H9 (cell line): ENCODE measurements around the gene HMCES. TPM values are rescaled to one million over a fixed set of nuclear protein-coding genes. Genes with fewer than 3 reads are reported as not detected.
A peak's percentile ranks its signal among the peaks of the same experiment; 100 is the strongest.

Experiments used
- DNase-seq: peaks from one replicate; pipeline ENCODE4 v3.0.0-alpha.2; 2017
- H2AFZ ChIP-seq: one replicate; pipeline ENCODE4 v1.6.1; 2013; ENCODE audit warnings: mild to moderate bottlenecking, low read length, control low read depth, moderate library complexity
- H2AK5ac ChIP-seq: 2 replicates; pipeline ENCODE4 v1.6.1; 2013; ENCODE audit warnings: low read length, control low read depth, mixed read lengths; ENCODE audit not compliant: insufficient read length
- H2BK120ac ChIP-seq: one replicate; pipeline ENCODE4 v1.6.1; 2013; ENCODE audit warnings: low read depth, mild to moderate bottlenecking, low read length, control low read depth, inconsistent platforms; ENCODE audit not compliant: poor library complexity, severe bottlenecking
- H2BK12ac ChIP-seq: 2 replicates; pipeline ENCODE4 v1.6.1; 2013; ENCODE audit warnings: low read length, control low read depth, mixed read lengths, low read depth; ENCODE audit not compliant: insufficient read length
- H2BK15ac ChIP-seq: 2 replicates; pipeline ENCODE4 v1.6.1; 2013; ENCODE audit warnings: low read depth, low read length, control low read depth
- H2BK20ac ChIP-seq: one replicate; pipeline ENCODE4 v1.6.1; 2013; ENCODE audit warnings: low read depth, mild to moderate bottlenecking, low read length, control low read depth, inconsistent platforms; ENCODE audit not compliant: poor library complexity, severe bottlenecking
- H2BK5ac ChIP-seq: 2 replicates; pipeline ENCODE4 v1.6.1; 2013; ENCODE audit warnings: low read length, control low read depth, mixed read lengths; ENCODE audit not compliant: insufficient read length
- H3K14ac ChIP-seq: 2 replicates; pipeline ENCODE4 v1.6.1; 2013; ENCODE audit warnings: low read length, control low read depth; ENCODE audit not compliant: insufficient read depth
- H3K18ac ChIP-seq: 2 replicates; pipeline ENCODE4 v1.6.1; 2013; ENCODE audit warnings: low read depth, mild to moderate bottlenecking, mixed read lengths, low read length, control low read depth; ENCODE audit not compliant: insufficient read length
- H3K23ac ChIP-seq: 2 replicates; pipeline ENCODE4 v1.6.1; 2013; ENCODE audit warnings: low read length, control low read depth, mixed read lengths, low read depth; ENCODE audit not compliant: insufficient read length
- H3K23me2 ChIP-seq: 2 replicates; pipeline ENCODE4 v1.6.1; 2013; ENCODE audit warnings: low read depth, mild to moderate bottlenecking, mixed read lengths, low read length, control low read depth; ENCODE audit not compliant: insufficient read length, poor library complexity, severe bottlenecking
- H3K27ac ChIP-seq: 2 replicates; pipeline ENCODE4 v1.5.1; 2013; ENCODE audit warnings: low read length, control low read depth, mixed read lengths, low read depth; ENCODE audit not compliant: insufficient read length
- H3K27me3 ChIP-seq: 2 replicates; pipeline ENCODE4 v1.6.1; 2013; ENCODE audit warnings: low read length, control low read depth, inconsistent platforms; ENCODE audit not compliant: insufficient read depth
- H3K4ac ChIP-seq: 2 replicates; pipeline ENCODE4 v1.6.1; 2013; ENCODE audit warnings: low read depth, mild to moderate bottlenecking, control low read depth, inconsistent platforms, low read length, moderate library complexity
- H3K4me1 ChIP-seq: 2 replicates; pipeline ENCODE4 v1.6.1; 2013; ENCODE audit warnings: low read length, control low read depth, inconsistent platforms; ENCODE audit not compliant: insufficient read depth
- H3K4me2 ChIP-seq: 2 replicates; pipeline ENCODE4 v1.6.1; 2013; ENCODE audit warnings: low read length, control low read depth, mixed read lengths; ENCODE audit not compliant: insufficient read length, insufficient read depth
- H3K56ac ChIP-seq: 2 replicates; pipeline ENCODE4 v1.6.1; 2013; ENCODE audit warnings: low read depth, mild to moderate bottlenecking, mixed read lengths, low read length, control low read depth; ENCODE audit not compliant: insufficient read length
- H3K79me1 ChIP-seq: 2 replicates; pipeline ENCODE4 v1.6.1; 2013; ENCODE audit warnings: low read depth, mild to moderate bottlenecking, moderate library complexity, low read length, control low read depth, inconsistent platforms; ENCODE audit not compliant: insufficient read depth, poor library complexity, severe bottlenecking
- H3K79me2 ChIP-seq: 2 replicates; pipeline ENCODE4 v1.6.1; 2013; ENCODE audit warnings: low read length, control low read depth, inconsistent platforms; ENCODE audit not compliant: insufficient read depth
- H3K9ac ChIP-seq: 2 replicates; pipeline ENCODE4 v1.6.1; 2013; ENCODE audit warnings: low read length, control low read depth, mixed read lengths; ENCODE audit not compliant: insufficient read length; ENCODE audit errors: extremely low read depth
- H3K9me3 ChIP-seq: one replicate; pipeline ENCODE4 v1.6.1; 2013; ENCODE audit warnings: low read depth, low read length, inconsistent platforms; ENCODE audit not compliant: control insufficient read depth
- H3T11ph ChIP-seq: one replicate; pipeline ENCODE4 v1.6.1; 2013; ENCODE audit warnings: mild to moderate bottlenecking, low read length, control low read depth, inconsistent platforms
- H4K20me1 ChIP-seq: one replicate; pipeline ENCODE4 v1.6.1; 2013; ENCODE audit not compliant: control insufficient read depth, insufficient read length, insufficient read depth
- H4K5ac ChIP-seq: 2 replicates; pipeline ENCODE4 v1.6.1; 2013; ENCODE audit warnings: low read depth, mild to moderate bottlenecking, mixed read lengths, low read length, control low read depth; ENCODE audit not compliant: insufficient read length
- H4K8ac ChIP-seq: replicated peaks from 2 replicates; pipeline ENCODE4 v1.6.1; 2013; ENCODE audit warnings: low read length, control low read depth, mixed read lengths, low read depth; ENCODE audit not compliant: insufficient read length
- H4K91ac ChIP-seq: 2 replicates; pipeline ENCODE4 v1.6.1; 2013; ENCODE audit warnings: low read depth, mild to moderate bottlenecking, moderate library complexity, mixed read lengths, low read length, control low read depth; ENCODE audit not compliant: insufficient read length
- H3K27ac Mint-ChIP-seq, 3 experiments: 2 replicates in 2 of 3; 3 replicates in 1 of 3; pipeline ENCODE4 v1.8.0; 2020 to 2021; ENCODE audit warnings: mixed read lengths in 3 of 3, mild to moderate bottlenecking in 1 of 3, moderate library complexity in 1 of 3
- H3K27me3 Mint-ChIP-seq: 2 replicates; pipeline ENCODE4 v1.8.0; 2021; ENCODE audit warnings: low read depth, mild to moderate bottlenecking, moderate library complexity, mixed read lengths
- H3K36me3 Mint-ChIP-seq, 3 experiments: 2 replicates in 2 of 3; 3 replicates in 1 of 3; pipeline ENCODE4 v1.8.0; 2020 to 2021; ENCODE audit warnings: low read depth in 3 of 3, mixed read lengths in 3 of 3; ENCODE audit not compliant: insufficient read depth in 1 of 3
- H3K4me1 Mint-ChIP-seq, 2 experiments: 2 replicates each; pipeline ENCODE4 v1.8.0; 2020; ENCODE audit warnings: mixed read lengths in 2 of 2
- H3K4me3 Mint-ChIP-seq, 2 experiments: 2 replicates in 1 of 2; 3 replicates in 1 of 2; pipeline ENCODE4 v1.8.0; 2020 to 2021; ENCODE audit warnings: mild to moderate bottlenecking in 2 of 2, mixed read lengths in 2 of 2, moderate library complexity in 1 of 2
- H3K9me3 Mint-ChIP-seq, 2 experiments: 2 replicates in 1 of 2; 3 replicates in 1 of 2; pipeline ENCODE4 v1.8.0; 2020; ENCODE audit warnings: mild to moderate bottlenecking in 2 of 2, mixed read lengths in 2 of 2, moderate library complexity in 1 of 2
- WGBS: extraction: QIAGEN DNeasy Blood & Tissue Kit; methylation state at CpG from one replicate; pipeline ENCODE4 v1.1.7; 2013; ENCODE audit warnings: missing lambda C conversion rate, low lambda C conversion rate, mixed read lengths; ENCODE audit not compliant: insufficient read length; ENCODE audit errors: extremely low coverage; 5-methylcytosine and 5-hydroxymethylcytosine counted together
- total RNA-seq: library from RNA; stranded (reverse); gene quantifications from 2 replicates; pipeline ENCODE4 v1.2.1, GENCODE V29; 2021
- TF ChIP-seq, protein P1 (sequence below): fragments of 200-600 bp; sonication (generic); conservative IDR thresholded peaks from 3 replicates; pipeline ENCODE4 v1.8.0; 2021; ENCODE audit warnings: antibody characterized with exemption, mild to moderate bottlenecking

The HMCES gene
- total RNA-seq, 1 experiment from 2014 or later = 52.4 TPM

- no peak overlapping the region for H3K56ac ChIP-seq
- H3K23me2 ChIP-seq = peaks cover 4% of the 10 kb centered on the region
- H3K4me3 Mint-ChIP-seq = no peak overlapping the region
These were observed 33.5 kb downstream of the HMCES start for GRCh38 chr3:129312021-129312639.

More at GRCh38 chr3:129312021-129312639, 33.5 kb downstream of the HMCES start:
- no peak overlapping the region for H2BK15ac ChIP-seq
- Mint-ChIP-seq H3K27ac (peak overlapping the region in 2 of 3 experiments; percentile 24 to 80; a peak in 3 of 7 replicates), H3K4me1 (peaks cover 10 to 18% of the 10 kb centered on the region in 2 experiments), H3K9me3 (no peaks in the 10 kb centered on the region; a peak in 2 of 5 replicates), H3K36me3 (no peaks in the 10 kb centered on the region; a peak in 1 of 7 replicates), H3K27me3 (peaks cover 3% of the 10 kb centered on the region; the same call in 1 of the 2 replicates)
- no peak overlapping the region for H2BK12ac ChIP-seq
- no CpG with 5 or more reads among the region's 2 CpGs for WGBS
- H3K79me1 ChIP-seq = no peaks in the 10 kb centered on the region
- no peak for DNase-seq
- no peak overlapping the region for H3K27ac ChIP-seq
- no peak overlapping the region for H3K4ac ChIP-seq
- H2AFZ ChIP-seq = no peak overlapping the region
- no peak overlapping the region for H4K91ac ChIP-seq
- H3K14ac ChIP-seq = no peak overlapping the region
- H4K5ac ChIP-seq = no peak overlapping the region
- H2BK5ac ChIP-seq = no peak overlapping the region
- no peaks in the 10 kb centered on the region for H4K20me1 ChIP-seq
- H3K27me3 ChIP-seq = no peaks in the 10 kb centered on the region
- H3K18ac ChIP-seq = no peak overlapping the region
- no peak overlapping the region for H2BK20ac ChIP-seq
- no peak overlapping the region for H2BK120ac ChIP-seq
- no peak overlapping the region for H3K9ac ChIP-seq
- no peaks in the 10 kb centered on the region for H3K79me2 ChIP-seq
- H3T11ph ChIP-seq = no peak overlapping the region
- H3K4me1 ChIP-seq = no peaks in the 10 kb centered on the region
- no peak overlapping the region for H3K23ac ChIP-seq
- no peak overlapping the region for H3K4me2 ChIP-seq
- TF ChIP-seq, protein P1, sequence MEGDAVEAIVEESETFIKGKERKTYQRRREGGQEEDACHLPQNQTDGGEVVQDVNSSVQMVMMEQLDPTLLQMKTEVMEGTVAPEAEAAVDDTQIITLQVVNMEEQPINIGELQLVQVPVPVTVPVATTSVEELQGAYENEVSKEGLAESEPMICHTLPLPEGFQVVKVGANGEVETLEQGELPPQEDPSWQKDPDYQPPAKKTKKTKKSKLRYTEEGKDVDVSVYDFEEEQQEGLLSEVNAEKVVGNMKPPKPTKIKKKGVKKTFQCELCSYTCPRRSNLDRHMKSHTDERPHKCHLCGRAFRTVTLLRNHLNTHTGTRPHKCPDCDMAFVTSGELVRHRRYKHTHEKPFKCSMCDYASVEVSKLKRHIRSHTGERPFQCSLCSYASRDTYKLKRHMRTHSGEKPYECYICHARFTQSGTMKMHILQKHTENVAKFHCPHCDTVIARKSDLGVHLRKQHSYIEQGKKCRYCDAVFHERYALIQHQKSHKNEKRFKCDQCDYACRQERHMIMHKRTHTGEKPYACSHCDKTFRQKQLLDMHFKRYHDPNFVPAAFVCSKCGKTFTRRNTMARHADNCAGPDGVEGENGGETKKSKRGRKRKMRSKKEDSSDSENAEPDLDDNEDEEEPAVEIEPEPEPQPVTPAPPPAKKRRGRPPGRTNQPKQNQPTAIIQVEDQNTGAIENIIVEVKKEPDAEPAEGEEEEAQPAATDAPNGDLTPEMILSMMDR = no peak
- H3K9me3 ChIP-seq = no peaks in the 10 kb centered on the region
- H2AK5ac ChIP-seq = no peak overlapping the region
- H4K8ac ChIP-seq = no peak overlapping the region
